Stimulated activated CD8-positive, alpha-beta memory T cell treated with anti-CD3 and anti-CD28 coated beads, Interleukin-7, amount 100 ng/mL, for 4 hours (primary cell): Measurements from ENCODE around the gene CSNK2A1.
"Not testable (repeated sequence)": the region's sequence is repeated elsewhere in the genome, so short reads cannot be mapped to it uniquely, and the experiment has no call there.

Experiments
- DNase-seq, 2 donors: peaks; one replicate each; pipeline ENCODE4 v3.0.0-alpha.2; 2020; ENCODE audit warnings: low read depth in 2 of 2

The CSNK2A1 gene

DNA sequence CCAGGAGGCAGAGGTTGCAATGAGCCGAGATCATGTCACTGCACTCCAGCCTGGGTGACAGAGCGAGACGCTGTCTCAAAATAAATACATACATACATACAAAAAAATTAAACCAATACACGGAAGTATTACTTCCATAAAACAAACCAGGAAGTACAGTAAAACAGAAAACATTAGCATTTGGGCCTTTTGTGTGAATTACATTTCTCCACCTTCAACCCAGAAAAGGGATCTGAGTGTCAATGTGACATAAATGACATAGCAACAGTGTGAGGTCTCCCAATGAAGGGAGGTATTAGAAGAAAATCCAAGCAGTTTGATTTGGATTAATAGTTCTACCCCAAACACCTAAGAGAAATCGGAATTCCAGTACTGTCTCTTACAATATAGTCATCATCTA lies 10.1 kb downstream of the CSNK2A1 start:
- no peak for DNase-seq

DNA sequence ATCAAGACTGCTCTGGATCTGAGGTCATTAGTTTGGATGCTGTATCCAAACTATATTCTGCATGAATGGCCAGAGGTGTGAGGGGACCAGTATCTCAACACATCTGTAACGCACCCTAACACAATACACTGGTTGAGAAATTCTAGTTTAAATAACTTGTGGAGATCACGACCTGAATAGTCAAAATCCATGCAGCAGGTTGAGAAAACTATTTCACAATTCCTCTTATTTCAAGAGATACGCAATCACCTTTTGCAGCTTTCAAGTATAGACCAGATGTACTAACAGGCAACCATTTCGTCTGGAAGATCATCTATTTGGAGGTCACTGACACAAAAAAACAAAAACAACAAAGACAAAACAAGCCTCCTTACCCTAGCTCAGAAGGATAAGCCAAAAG lies 11.1 kb downstream of the CSNK2A1 start:
- DNase-seq: no peak

DNA sequence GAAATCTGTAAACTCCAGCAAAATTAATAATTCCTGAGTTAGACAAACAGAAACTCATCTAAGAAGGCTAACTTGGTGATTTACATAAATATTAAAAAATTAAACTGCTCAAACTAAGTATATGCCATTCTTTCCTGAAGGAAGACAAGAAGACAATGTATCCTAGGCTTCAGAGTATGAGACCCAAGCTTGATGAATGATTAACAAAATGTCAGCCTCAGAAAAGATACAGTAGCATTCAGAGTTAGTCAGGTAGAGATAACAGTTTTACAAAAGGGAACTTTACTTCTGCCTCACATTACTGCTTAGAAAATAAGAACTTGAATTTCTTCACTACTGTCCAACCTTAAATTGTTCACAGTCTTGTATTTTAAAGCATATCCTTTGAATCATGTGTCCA lies 12.0 kb downstream of the CSNK2A1 start:
- no peak for DNase-seq

DNA sequence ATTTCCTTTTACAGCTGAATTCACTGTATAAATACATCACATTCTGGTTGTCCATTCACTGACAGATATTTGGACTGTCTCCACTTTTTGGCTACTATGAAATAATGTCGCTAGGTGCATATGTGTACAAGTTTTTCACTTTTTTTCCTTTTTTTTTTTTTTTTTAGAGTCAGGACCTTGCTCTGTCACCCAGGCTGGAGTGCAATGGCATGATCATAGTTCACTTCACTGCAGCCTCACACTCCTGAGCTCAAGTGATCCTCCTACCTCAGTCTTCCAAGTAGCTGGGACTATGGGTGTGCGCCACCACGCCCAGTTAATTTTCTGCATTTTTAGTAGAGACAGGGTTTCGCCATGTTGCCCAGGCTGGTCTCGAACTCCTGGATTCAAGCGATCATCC lies 13.3 kb downstream of the CSNK2A1 start:
- no peak for DNase-seq

DNA sequence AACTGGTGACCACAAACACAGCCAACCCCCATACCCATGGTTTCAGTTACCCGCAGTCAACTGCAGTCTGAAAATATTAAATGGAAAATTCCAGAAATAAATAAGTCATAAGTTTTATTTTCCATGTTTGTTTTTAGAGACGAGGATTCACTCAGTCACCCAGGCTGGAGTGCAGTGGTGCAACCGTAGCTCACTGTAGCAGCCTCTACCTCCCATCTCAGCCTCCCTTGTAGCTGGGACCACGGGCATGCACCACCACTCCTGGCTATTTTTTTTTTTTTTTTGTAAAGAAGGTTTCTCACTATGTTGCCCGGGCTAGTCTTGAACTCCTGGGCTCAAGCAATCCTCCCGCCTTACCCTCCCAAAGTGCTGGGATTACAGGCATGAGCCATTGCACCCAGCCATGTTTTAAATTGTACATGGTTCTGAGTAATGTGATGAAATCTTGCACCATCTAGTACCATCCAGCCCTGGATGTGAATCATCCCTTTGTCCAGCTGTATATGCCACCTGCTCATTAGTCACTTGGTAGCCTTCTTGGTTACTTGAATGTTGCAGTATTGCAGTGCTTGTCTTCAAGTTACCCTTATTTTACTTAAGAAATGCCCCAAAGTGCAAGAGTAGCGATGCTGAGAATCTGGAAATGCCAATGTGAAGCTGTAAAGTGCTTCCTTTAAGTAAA lies 14.5 kb downstream of the CSNK2A1 start:
- DNase-seq: no peak

DNA sequence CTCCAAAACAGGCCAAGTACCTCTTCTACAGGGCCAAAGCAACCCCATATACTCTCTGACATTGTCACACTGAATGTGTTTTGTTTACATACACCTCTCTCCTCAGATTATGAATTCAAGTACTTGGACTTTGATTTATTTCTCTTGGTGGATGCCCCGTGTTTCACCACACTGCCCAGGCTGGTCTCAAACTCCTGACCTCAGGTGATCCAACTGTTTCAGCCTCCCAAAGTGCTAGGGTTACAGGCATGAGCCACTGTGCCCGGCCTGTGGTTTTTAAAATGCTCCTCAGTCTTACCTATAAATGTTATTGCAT lies 16.1 kb downstream of the CSNK2A1 start:
- DNase-seq: no peak

DNA sequence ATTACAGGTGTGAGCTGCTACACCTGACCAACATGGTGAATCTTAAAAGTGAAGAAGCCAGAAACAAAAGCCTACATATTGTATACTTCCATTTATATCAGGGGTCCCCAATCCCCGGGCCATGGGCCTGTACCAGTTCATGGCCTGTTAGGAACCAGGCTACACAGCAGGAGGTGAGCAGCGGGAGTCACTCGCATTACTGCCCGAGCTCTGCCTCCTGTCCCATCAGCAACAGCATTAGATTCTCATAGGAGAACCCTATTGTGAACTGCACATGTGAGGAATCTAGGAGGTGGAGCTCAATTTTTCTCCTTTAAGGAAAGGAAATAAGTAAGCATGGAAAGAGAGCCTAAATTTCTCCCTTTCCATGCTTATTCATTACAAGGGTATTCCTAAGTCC lies 21.7 kb downstream of the CSNK2A1 start:
- no peak for DNase-seq

DNA sequence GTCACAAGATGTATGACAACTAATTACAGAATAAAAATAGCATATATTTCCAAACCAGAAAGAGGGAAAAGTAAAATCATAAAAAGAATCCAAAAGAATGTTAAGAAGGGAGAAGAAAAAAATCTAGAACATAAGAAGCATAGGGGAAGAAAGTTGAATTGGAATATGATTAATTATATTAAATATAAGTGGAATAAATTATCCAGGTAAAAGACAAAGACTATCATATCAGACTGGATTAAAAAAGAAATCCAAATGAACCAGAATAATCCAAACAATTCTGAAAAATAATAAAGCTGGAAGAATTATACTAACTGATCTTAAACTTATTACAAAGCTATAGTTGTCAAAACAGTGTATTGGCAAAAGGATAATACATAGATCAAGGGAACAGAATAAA lies 23.6 kb downstream of the CSNK2A1 start:
- DNase-seq: no peak

DNA sequence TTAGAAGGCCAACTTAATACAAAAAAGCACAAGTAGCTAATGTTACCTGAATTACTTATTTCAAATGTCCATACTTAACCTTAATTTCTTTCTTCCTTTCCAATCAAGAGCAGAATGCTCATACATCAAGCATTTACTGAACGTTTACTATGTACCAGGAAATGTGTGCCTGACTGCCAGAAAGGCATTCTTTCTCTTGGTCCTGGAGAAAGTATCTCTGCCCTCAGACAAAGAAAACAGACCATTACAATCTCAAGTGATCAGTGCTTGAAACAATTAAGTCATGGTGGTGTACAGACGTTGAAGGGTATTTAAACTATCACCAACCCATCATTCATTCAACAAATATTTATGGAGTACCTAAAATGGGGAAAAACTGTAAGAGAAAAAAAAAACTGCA lies 26.4 kb downstream of the CSNK2A1 start:
- DNase-seq: no peak

DNA sequence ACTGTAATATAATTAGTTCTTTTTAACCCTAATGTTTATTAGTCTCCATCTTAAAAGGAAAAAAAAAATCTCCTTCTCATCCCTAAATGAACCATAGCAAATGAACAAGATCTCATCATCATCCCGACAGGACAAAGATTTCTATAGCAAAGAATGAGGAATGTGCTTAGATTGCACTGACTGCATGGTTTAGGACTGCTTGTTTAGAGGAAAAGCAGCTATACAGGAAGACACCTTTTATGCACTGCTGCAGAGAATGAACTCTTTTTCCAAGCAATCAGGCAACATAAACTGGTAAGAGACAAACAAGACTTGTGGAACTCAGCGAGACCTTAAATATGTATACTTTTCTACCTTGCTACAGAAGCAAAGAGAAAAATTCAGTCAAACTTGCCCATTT lies 26.8 kb downstream of the CSNK2A1 start:
- DNase-seq: no peak

DNA sequence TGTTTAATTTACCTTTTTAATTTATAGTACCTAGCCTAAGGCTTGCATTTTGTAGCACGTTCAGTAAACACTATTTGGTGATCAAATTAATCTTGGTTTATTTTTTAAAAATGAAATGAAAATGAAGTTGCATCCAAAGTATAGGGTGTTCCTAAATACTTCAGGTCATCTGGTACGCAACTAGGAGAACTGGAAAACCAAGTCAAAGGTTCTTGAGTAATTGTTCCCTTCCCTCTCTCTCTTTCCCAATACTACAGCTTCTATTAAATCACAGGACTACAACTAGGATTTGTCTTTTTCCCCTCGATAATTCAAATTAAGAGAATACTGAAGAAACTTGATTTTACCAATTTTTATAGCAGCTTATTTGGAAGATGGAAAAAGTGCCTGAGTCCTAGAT lies 27.9 kb downstream of the CSNK2A1 start:
- DNase-seq: no peak

DNA sequence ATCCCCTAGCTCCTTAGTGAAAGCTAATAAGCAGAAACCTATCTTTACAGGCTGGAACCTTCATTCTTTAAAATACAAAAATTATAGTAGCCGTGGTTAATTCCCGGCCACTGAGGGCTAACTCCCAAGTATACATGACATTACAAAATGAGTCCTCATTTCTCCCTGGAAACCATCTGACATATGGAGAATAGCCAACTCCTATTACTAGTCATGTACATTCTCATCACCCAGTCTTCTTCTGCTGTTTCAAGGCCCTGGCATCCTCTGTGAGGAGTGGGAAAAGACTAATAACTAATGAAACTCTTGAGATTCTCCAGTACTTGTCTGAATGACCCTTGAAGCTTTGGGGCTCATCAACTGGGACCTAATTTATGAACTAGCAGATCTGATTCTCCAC lies 30.2 kb downstream of the CSNK2A1 start:
- DNase-seq: no peak

DNA sequence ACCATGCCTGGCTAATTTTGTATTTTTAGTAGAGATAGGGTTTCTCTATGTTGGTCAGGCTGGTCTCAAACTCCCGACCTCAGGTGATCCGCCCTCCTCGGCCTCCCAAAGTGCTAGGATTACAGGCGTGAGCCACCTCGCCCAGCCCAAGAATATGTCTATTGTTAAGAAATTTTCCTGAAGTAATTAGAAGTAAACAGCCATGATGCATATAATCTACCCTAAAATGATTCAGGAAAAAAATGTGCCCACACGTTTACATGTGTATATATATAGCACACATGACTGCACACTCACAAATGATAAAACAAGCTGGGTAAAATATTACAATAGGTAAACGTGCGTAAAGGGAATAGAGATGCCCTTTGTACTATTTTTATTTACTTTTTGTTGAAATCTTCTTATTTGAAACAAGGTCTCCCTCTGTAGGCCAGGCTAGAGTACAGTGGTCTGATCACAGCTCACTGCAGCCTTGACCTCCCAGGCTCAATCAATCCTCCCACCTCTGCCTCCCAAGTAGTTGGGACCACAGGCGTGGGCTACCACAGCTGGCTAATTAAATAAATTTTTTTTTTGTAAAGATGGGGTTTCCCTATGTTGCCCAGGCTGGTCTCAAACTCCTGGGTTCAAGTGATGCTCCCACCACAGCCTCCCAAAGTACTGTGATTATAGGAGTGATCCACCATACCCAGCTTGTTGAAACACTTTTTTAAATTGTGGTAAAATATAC lies 33.1 kb downstream of the CSNK2A1 start:
- DNase-seq: not testable (repeated sequence)

DNA sequence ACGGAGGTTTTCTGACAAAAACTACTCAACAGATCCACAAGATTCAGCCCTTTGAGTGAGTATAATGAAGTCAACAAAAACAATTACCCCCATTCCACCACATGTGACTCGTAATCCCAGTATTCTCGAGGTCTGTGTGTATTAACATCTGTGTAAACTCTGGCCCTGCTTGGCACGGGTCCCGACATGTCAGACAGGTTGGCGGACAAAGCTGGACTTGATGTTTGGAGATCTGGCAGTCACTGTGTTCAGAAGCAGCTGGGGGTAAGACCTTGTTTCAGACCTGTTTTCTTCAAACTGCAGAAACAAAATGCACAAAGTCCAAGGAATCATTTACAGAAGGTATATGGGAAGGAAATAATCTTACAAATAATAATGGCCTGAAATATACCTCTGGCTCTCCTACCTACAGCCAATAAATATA lies 35.2 kb downstream of the CSNK2A1 start:
- not testable (repeated sequence) for DNase-seq

DNA sequence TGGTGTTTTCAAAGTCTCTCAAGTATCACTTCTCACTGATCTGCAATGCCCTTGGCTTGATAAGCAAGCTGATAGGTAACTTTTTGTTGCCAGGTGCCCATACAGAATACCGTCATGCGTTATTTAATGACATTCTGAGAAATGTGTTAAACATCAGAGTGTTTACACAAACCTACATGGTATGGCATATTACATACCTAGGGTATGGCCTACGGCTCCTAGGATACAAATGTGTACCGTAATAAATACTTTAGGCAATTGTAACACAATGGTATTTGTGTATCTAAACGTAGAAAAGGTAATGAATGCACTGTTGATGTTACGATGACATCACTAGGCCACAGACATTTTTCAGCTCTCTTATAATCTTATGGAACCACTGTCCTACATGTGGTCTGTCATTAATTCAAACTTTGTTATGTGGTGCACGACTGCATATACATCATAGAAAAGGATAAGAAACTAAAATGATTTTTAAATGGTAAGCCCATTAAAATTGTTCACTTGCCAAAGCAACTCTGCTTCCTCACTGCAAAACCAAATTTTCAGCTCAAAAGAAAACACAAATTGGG lies 35.7 kb downstream of the CSNK2A1 start:
- no peak for DNase-seq

DNA sequence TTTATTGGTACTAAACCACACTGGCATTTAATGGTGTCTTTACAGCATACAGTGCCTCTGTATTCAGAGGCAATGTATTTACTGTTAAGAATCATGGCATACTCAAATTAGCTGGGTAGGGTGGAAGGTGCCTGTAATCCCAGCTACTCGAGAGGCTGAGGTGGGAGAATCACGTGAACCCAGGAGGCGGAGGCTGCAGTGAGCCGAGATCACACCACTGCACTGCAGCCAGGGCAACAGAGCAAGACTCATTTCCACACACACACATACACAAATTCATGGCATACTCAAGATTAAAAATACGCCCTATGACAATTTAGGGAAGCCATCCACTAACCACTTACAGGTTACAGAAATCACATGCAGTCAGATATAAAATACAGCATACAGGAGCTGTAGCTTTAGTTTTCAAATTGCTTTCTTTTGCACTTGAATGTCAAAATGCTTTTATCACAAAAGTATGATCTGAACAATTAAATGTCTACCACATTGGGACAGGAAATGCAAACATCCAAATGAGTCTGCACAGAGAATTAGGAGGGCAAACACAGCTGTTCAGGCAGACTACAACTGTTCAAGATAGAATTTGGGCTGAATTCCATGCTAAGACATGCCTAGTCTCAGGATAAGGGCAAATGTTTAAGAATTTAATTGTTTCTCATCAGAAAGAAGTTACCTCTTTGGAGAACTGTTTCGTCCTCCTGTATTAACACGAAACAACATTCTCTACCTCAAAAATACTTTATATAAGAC lies 36.4 kb downstream of the CSNK2A1 start:
- no peak for DNase-seq

DNA sequence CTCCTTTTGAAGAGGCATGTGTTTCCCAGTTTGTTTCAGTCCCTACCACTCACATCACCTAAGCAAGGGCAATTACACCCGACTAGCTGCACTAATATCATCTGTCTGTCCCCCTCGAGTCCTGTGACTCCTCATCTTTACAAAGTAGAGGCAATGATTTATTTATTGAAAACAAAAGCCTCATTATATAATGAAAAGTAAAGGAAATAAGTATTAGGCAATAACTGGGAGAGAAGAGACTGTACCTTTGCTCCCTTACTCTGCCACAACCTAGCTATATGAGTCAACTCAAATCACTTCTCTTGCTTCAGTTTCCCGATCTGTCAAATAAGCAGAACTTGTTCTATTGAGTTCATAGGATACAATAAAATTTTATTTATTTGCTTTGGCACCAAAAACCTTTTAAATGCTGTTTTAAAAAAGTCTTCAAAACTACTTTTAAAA lies 38.9 kb downstream of the CSNK2A1 start:
- DNase-seq: no peak

DNA sequence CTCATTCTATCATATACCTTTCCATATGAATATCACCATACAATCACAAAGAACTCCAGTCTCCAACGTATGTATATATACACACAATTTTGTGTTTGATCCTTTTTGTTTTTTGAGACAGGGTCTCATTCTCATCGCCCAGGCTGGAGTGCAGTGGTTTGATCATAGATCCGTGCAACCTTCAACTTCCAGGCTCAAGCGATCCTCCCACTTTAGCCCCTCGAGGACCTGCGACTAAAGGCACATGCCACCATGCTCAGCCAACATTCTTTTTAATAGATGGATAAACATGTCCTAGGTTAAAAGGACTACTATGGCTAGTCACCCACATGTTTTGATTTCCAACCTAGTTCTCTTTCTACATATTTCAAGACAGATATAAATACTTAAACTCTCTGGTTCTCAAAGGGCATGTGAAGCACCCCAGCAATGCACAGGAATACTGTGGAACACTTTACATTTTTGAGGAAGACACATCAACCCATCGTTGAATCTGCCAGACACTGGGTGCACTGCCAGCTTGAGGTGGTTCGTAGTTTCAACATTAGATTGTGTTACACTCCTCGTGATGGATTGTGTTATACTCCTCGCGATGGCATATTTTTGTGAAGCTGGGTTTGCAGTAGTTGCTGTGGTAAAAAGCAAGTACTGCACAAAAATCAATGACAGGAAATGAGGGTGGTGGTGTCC lies 40.4 kb downstream of the CSNK2A1 start:
- DNase-seq: no peak

DNA sequence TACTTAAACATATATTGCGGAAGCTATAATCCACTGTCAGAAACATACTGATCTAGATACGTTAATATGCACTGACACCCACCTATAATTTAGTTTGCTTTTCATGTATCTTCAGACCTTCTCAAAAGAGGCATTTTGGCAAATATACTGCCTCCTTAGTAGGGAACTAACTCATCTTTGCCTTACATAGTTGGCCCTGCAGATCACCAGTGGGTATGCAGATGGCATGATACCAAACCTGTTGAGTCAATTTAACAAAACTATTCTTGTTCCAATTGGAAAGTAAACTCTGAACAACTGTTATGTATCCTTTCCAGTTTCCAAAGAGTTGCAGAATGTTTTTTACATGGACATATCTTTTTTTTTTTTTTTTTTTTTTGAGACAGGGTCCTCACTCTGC lies 45.6 kb downstream of the CSNK2A1 start:
- DNase-seq: no peak

DNA sequence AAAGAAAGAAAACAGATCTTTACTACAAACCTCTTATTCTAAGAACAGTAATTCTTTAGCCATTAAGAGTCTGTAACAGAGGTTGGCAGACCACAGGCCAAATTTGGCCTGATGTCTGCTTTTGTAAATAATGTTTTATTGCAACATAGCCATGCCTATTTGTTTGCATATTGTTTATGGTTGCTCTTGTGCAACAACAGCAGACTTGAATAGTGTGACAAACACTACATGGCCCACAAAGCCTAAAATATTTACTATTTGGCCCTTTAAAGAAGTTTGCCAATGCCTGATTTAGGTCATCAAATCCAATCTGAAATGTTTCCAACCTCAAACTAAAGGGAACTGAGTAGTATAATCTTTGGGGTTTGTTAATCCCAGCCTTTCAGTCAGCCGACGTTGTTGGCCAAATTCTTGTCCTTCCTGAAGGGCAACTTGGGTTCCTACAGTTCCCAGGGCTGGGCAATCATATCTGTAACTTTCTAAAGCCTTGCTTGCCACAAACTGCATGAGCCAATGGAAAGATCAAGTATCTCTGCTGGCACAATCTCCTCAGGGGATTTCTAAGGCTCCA lies 47.4 kb downstream of the CSNK2A1 start:
- no peak for DNase-seq

DNA sequence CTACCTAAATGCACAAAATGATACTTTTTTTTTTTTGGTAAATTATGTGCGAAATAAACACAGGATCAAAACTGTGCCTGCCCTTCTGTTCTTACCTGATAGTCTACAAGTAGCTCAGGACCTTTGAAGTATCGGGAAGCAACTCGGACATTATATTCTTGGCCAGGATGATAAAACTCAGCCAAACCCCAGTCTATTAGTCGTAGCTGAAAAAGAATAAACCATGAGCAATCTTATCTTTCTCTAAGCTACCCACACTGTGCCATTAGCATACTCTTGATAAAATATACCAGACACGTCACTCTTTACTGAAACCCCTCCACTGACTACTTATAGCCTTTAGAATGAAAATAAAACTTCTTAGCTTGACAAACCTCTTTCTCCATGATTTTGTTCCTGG lies 51.4 kb downstream of the CSNK2A1 start:
- no peak for DNase-seq

DNA sequence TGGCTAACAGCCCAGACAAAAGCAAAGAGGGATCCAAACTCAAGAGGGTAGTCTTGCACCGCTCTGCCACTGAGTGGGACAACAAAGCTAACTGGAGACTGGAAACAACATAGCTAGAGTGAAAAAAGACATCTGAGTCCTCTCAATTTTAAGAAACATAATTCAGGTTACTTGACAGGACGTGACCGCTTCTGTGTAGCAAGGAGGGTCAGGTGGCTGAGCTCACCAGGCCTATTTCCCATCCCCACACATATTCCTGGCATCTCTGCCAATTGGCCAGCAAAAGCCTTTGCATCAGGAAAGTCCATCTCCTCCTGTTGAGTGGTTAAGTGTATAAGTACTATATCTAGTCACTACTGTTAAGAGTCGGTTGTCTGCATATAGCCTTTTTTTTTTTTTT lies 55.9 kb downstream of the CSNK2A1 start:
- no peak for DNase-seq
